ENCODE data around the gene STAT2. TPM values are rescaled to one million over a fixed set of nuclear protein-coding genes. Genes with fewer than 3 reads are reported as not detected.

STAT2 gene
- total and polyA plus RNA-seq, 2 of the 4 experiments (the other 2 are of a cell fraction): 99.3 to 182 TPM

GRCh38 chr12:56307221-56307965 is 52.5 kb downstream of the STAT2 start:
- H2AK5ac ChIP-seq (ENCODE audit: low read depth, low read length): no peak overlapping the region
- H2BK15ac ChIP-seq (ENCODE audit: low read depth, low read length): no peak overlapping the region
- H3K27me3 ChIP-seq (ENCODE audit: control insufficient read depth, insufficient read depth, low read length): no peaks in the 10 kb centered on the region
- H2AFZ ChIP-seq (replicated peaks; ENCODE audit: low read length, poor library complexity): no peak overlapping the region
- ChIA-PET POLR2A (ENCODE audit: unreplicated experiment) (no interaction called here), CTCF (interaction anchor here (0.5 kb wide), 1 partner anchor 16 kb away, joined by 4 read pairs; no protein-coding TSS in a partner anchor)
- H3K9me1 ChIP-seq (ENCODE audit: insufficient read depth, low read length): no peaks in the 10 kb centered on the region
- H4K5ac ChIP-seq (ENCODE audit: low read depth, low read length): no peak overlapping the region
- no peak overlapping the region for H3K23ac ChIP-seq (ENCODE audit: low read depth, low read length)
- H3K14ac ChIP-seq (replicated peaks; ENCODE audit: low read depth, low read length): no peak overlapping the region
- H4K8ac ChIP-seq (ENCODE audit: low read depth in 2 of 2, low read length in 2 of 2): no peak overlapping the region
- DNase-seq (no peak), ATAC-seq (ENCODE audit: low read depth) (no peak)
- no peak overlapping the region for H2AK9ac ChIP-seq (replicated peaks; ENCODE audit: low read depth, low read length, poor library complexity)
- no peak overlapping the region for H4K91ac ChIP-seq (ENCODE audit: insufficient read depth, low read depth, low read length)
- no peak overlapping the region for H3K4ac ChIP-seq (ENCODE audit: low read depth, low read length)
- in situ Hi-C loops (cut with MboI; ENCODE audit: low sequenced_read_pairs) (no loop called here), dilution Hi-C loops (cut with HindIII; ENCODE audit: low sequenced_read_pairs, unreplicated experiment) (no loop called here), intact Hi-C loops (cut with micrococcal nuclease) (no loop called here)
- H3K4me3 ChIP-seq (ENCODE audit: insufficient read depth, low read depth, low read length): no peak overlapping the region
- no peak overlapping the region for H3K4me2 ChIP-seq (ENCODE audit: low read depth, low read length)
- H3K9me3 ChIP-seq (ENCODE audit: control insufficient read depth, insufficient read depth, low read length): no peaks in the 10 kb centered on the region
- H3K9ac ChIP-seq (ENCODE audit: low read depth, low read length): no peak overlapping the region
- no peak overlapping the region for H3K18ac ChIP-seq (ENCODE audit: low read depth, low read length)
- no peak overlapping the region for H2BK120ac ChIP-seq (ENCODE audit: low read depth, low read length)
- no peaks in the 10 kb centered on the region for H4K20me1 ChIP-seq (ENCODE audit: insufficient read depth, low read length)
- WGBS, 2 experiments (ENCODE audit: extremely low coverage in 2 of 2, insufficient read length in 1 of 2): 94% methylated on average over 3 of the region's 7 CpGs; no CpG with 5 or more reads in 1 of the 2 experiments
- no TSS peak for BruUV-seq (replicated peaks)
- peaks cover 5 to 13% of the 10 kb centered on the region in 2 experiments for H3K79me1 ChIP-seq (ENCODE audit: low read depth in 1 of 2, low read length in 2 of 2)
- H3K27ac ChIP-seq (ENCODE audit: insufficient read depth, low read length): no peak overlapping the region
- no peak for TF ChIP-seq RFX5 (IDR thresholded peaks at IDR 0.05; ENCODE audit: low read depth, low read length)
- no peak overlapping the region for H3K56ac ChIP-seq (ENCODE audit: extremely low read depth, insufficient read depth, low read length)
- peaks cover 35% of the 10 kb centered on the region for H3K36me3 ChIP-seq (ENCODE audit: control insufficient read depth, insufficient read depth, low read length)
- no peaks in the 10 kb centered on the region for H3K4me1 ChIP-seq (ENCODE audit: control insufficient read depth, insufficient read depth, low read length)
- H2BK20ac ChIP-seq (ENCODE audit: low read depth, low read length): no peak overlapping the region
- H2BK5ac ChIP-seq (ENCODE audit: low read depth, low read length, poor library complexity, severe bottlenecking): no peak overlapping the region

Data from IMR-90 (cell line).